ENCODE measurements around the gene TRIM66.
A peak's percentile ranks its signal among the peaks of the same experiment; 100 is the strongest.

Gene TRIM66

GRCh38 chr11:8656291-8656690 is 26.2 kb downstream of the TRIM66 start:
- Mint-ChIP-seq H3K9me3 (no peaks in the 10 kb centered on the region), H3K4me3 (no peak overlapping the region), H3K27ac (peak overlapping the region; percentile 54 to 88), H3K4me1 (peaks cover 6% of the 10 kb centered on the region), H3K27me3 (no peaks in the 10 kb centered on the region)
- DNase-seq (no peak), ATAC-seq (no peak)

GRCh38 chr11:8654503-8654902 is 28.0 kb downstream of the TRIM66 start:
- no peaks in the 10 kb centered on the region for H3K9me3 Mint-ChIP-seq
- DNase-seq, result no peak
- peaks cover 6% of the 10 kb centered on the region for H3K4me1 Mint-ChIP-seq
- H3K4me3 Mint-ChIP-seq, result no peak overlapping the region
- no peak for ATAC-seq
- H3K27ac Mint-ChIP-seq, result peak overlapping the region in 1 of 2 donors; percentile 81
- H3K27me3 Mint-ChIP-seq, result no peaks in the 10 kb centered on the region

- no peaks in the 10 kb centered on the region for H3K9me3 Mint-ChIP-seq
- peaks cover 6% of the 10 kb centered on the region for H3K4me1 Mint-ChIP-seq
- H3K27me3 Mint-ChIP-seq, result no peaks in the 10 kb centered on the region
- no peak for DNase-seq
- H3K27ac Mint-ChIP-seq, result no peak overlapping the region
- no peak for ATAC-seq
- H3K4me3 Mint-ChIP-seq, result no peak overlapping the region
Measured at GRCh38 chr11:8652140-8652539, 30.3 kb downstream of the TRIM66 start.

GRCh38 chr11:8650401-8650990 is 32.0 kb downstream of the TRIM66 start:
- H3K4me3 Mint-ChIP-seq, result no peak overlapping the region
- no peak overlapping the region for H3K27ac Mint-ChIP-seq
- H3K9me3 Mint-ChIP-seq, result no peaks in the 10 kb centered on the region
- ATAC-seq (no peak), DNase-seq (no peak)
- peaks cover 6% of the 10 kb centered on the region for H3K4me1 Mint-ChIP-seq
- H3K27me3 Mint-ChIP-seq, result no peaks in the 10 kb centered on the region

GRCh38 chr11:8649361-8649760 is 33.1 kb downstream of the TRIM66 start:
- Mint-ChIP-seq H3K4me1 (peaks cover 3% of the 10 kb centered on the region), H3K9me3 (no peaks in the 10 kb centered on the region)
- no peak for ATAC-seq

GRCh38 chr11:8646873-8647272 is 35.6 kb downstream of the TRIM66 start:
- Mint-ChIP-seq H3K4me3 (no peak overlapping the region), H3K4me1 (peaks cover 2% of the 10 kb centered on the region), H3K27me3 (no peaks in the 10 kb centered on the region), H3K9me3 (no peaks in the 10 kb centered on the region), H3K27ac (no peak overlapping the region)
- DNase-seq (no peak), ATAC-seq (no peak)

More at GRCh38 chr11:8649361-8649760, 33.1 kb downstream of the TRIM66 start:
- no peak overlapping the region for H3K4me3 Mint-ChIP-seq
- no peak for DNase-seq
- H3K27me3 Mint-ChIP-seq, result no peaks in the 10 kb centered on the region
- no peak overlapping the region for H3K27ac Mint-ChIP-seq

GRCh38 chr11:8642196-8642841 is 40.1 kb downstream of the TRIM66 start:
- DNase-seq (no peak), ATAC-seq (no peak)
- Mint-ChIP-seq H3K27ac (no peak overlapping the region), H3K4me3 (no peak overlapping the region), H3K4me1 (peaks cover 11% of the 10 kb centered on the region), H3K9me3 (no peaks in the 10 kb centered on the region), H3K27me3 (no peaks in the 10 kb centered on the region)

GRCh38 chr11:8641332-8641731 is 41.1 kb downstream of the TRIM66 start:
- ATAC-seq, result no peak
- Mint-ChIP-seq H3K27me3 (no peaks in the 10 kb centered on the region), H3K9me3 (peaks cover 4 to 6% of the 10 kb centered on the region in 2 donors), H3K27ac (no peak overlapping the region), H3K4me3 (no peak overlapping the region), H3K4me1 (peaks cover 11% of the 10 kb centered on the region)
- no peak for DNase-seq

- H3K27ac Mint-ChIP-seq, result no peak overlapping the region
- H3K4me3 Mint-ChIP-seq, result no peak overlapping the region
- DNase-seq (no peak), ATAC-seq (no peak)
- H3K9me3 Mint-ChIP-seq, result peaks cover 4 to 8% of the 10 kb centered on the region in 2 donors
- H3K27me3 Mint-ChIP-seq, result no peaks in the 10 kb centered on the region
- peaks cover 11% of the 10 kb centered on the region for H3K4me1 Mint-ChIP-seq
Measured at GRCh38 chr11:8640267-8640906, 42.1 kb downstream of the TRIM66 start.

- Mint-ChIP-seq H3K4me3 (no peak overlapping the region), H3K4me1 (peaks cover 11% of the 10 kb centered on the region), H3K27me3 (no peaks in the 10 kb centered on the region), H3K27ac (no peak overlapping the region), H3K9me3 (peaks cover 4 to 8% of the 10 kb centered on the region in 2 donors)
- ATAC-seq, result no peak
- DNase-seq, result no peak
Measured at GRCh38 chr11:8639655-8640054, 42.8 kb downstream of the TRIM66 start.

GRCh38 chr11:8638300-8638699 is 44.2 kb downstream of the TRIM66 start:
- Mint-ChIP-seq H3K4me3 (no peak overlapping the region), H3K27me3 (no peaks in the 10 kb centered on the region), H3K27ac (no peak overlapping the region), H3K9me3 (peaks cover 4 to 8% of the 10 kb centered on the region in 2 donors), H3K4me1 (peaks cover 11% of the 10 kb centered on the region)
- DNase-seq (no peak), ATAC-seq (no peak)

GRCh38 chr11:8636127-8636526 is 46.3 kb downstream of the TRIM66 start:
- Mint-ChIP-seq H3K4me3 (no peak overlapping the region), H3K27ac (no peak overlapping the region), H3K27me3 (no peaks in the 10 kb centered on the region), H3K4me1 (peaks cover 2% of the 10 kb centered on the region), H3K9me3 (peaks cover 4 to 8% of the 10 kb centered on the region in 2 donors)
- ATAC-seq (no peak), DNase-seq (no peak)

- no peak overlapping the region for H3K27ac Mint-ChIP-seq
- no peaks in the 10 kb centered on the region for H3K27me3 Mint-ChIP-seq
- DNase-seq (no peak), ATAC-seq (no peak)
- no peak overlapping the region for H3K4me3 Mint-ChIP-seq
- H3K9me3 Mint-ChIP-seq, result peaks cover 4 to 8% of the 10 kb centered on the region in 2 donors
- H3K4me1 Mint-ChIP-seq, result no peaks in the 10 kb centered on the region
Measured at GRCh38 chr11:8634498-8634897, 48.0 kb downstream of the TRIM66 start.

GRCh38 chr11:8631395-8632118 is 50.9 kb downstream of the TRIM66 start:
- Mint-ChIP-seq H3K27me3 (no peaks in the 10 kb centered on the region), H3K27ac (no peak overlapping the region), H3K4me3 (no peak overlapping the region), H3K4me1 (no peaks in the 10 kb centered on the region), H3K9me3 (peaks cover 2 to 4% of the 10 kb centered on the region in 2 donors)
- DNase-seq (no peak), ATAC-seq (no peak)

GRCh38 chr11:8624698-8625097 is 57.8 kb downstream of the TRIM66 start:
- no peaks in the 10 kb centered on the region for H3K9me3 Mint-ChIP-seq
- no peak for DNase-seq
- no peak overlapping the region for H3K27ac Mint-ChIP-seq
- H3K27me3 Mint-ChIP-seq, result no peaks in the 10 kb centered on the region
- no peak overlapping the region for H3K4me3 Mint-ChIP-seq
- no peaks in the 10 kb centered on the region for H3K4me1 Mint-ChIP-seq
- no peak for ATAC-seq

- Mint-ChIP-seq H3K9me3 (no peaks in the 10 kb centered on the region), H3K27ac (no peak overlapping the region), H3K27me3 (no peaks in the 10 kb centered on the region), H3K4me1 (no peaks in the 10 kb centered on the region), H3K4me3 (no peak overlapping the region)
- ATAC-seq, result no peak
- no peak for DNase-seq
Measured at GRCh38 chr11:8621147-8621546, 61.3 kb downstream of the TRIM66 start.
